ENCODE measurements around the gene LNPEP. TPM values are rescaled to one million over a fixed set of nuclear protein-coding genes. Genes with fewer than 3 reads are reported as not detected.

Gene LNPEP
- total RNA-seq, 1 experiment from 2014 or later: 16.4 TPM

Small RNAs within 50 kb of the gene (small RNA-seq; reads per million reads assigned to genes)
- not detected for gene RF00019

Other genes starting within 250 kb of the LNPEP start
- 17.3 and 26.2 TPM in 2 replicates for gene ERAP1, start 128.1 kb upstream of the LNPEP start, total RNA-seq (2014; rRNA removed; shearing (Covaris generic))
- 40.2 and 45.6 TPM in 2 replicates for gene ERAP2, start 59.6 kb upstream of the LNPEP start, total RNA-seq (2014; rRNA removed; shearing (Covaris generic))
- gene LIX1, start 206.5 kb downstream of the LNPEP start, total RNA-seq (2014; rRNA removed; shearing (Covaris generic)): 0.03 TPM in 1 of 2 replicates, not detected in the other
- gene RIOK2, start 247.2 kb downstream of the LNPEP start, total RNA-seq (2014; rRNA removed; shearing (Covaris generic)): 36.2 and 39.0 TPM in 2 replicates

All from HT1080 (cell line).